HuH-7.5 (cell line): ENCODE measurements around the gene ZNF214.
"Not testable (repeated sequence)": the region's sequence is repeated elsewhere in the genome, so short reads cannot be mapped to it uniquely, and the experiment has no call there.

Experiments used
- DNase-seq: peaks from one replicate; pipeline ENCODE4 v3.0.0; 2011; ENCODE audit warnings: low spot score

ZNF214 gene

DNA sequence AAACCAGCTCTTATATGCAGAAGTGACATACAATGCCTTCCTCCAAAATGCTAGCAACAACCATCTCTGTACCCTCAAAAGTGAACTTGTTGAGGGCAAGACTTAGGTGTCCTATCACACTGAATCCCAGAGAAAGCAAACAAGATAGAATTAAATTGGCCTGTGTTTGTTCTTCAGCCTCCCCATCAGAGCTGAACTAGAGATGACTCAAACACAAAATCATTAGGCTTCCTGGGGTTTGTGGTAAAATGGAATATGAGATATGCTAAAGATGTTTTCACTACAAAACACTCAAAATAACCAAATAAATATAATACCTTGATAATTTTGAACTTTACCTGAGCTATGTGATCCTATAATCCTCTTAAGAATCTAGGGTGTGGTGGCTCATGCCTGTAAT lies 31.6 kb downstream of the ZNF214 start:
- no peak for DNase-seq

DNA sequence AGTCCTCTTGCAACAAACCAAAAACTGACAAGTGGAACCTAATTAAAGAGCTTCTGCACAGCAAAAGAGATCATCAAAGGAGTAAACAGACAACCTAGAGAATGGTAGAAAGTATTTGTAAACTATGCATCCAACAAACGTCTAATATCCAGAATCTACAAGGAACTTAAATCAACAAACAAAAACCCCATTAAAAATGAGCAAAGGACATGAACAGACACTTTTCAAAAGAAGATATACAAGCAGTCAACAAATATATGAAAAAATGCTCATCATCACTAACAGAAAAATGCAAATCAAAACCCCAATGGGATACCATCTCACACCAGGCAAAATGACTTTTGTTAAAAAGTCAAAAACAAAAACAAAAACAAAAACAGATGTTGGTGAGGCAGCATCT lies 33.7 kb downstream of the ZNF214 start:
- DNase-seq = no peak

DNA sequence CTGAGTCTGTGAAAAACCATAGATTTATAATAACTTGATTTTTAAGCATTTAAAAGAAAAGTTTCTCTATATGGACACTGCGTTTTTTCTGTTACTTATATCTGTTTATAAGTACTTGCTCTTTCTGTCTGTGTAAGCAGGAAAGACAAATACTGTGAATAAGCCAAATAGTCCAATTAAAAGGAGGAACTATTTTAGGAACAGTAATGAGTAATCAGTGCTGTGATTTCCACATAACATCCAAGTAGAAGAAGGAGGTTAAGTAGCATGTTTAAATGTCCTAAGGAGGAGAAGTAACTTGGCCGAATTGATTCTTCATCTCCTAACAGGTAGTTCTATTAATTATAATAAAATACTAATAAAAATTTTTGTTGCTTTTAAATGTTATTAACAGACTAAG lies 40.8 kb downstream of the ZNF214 start:
- DNase-seq = no peak

GRCh38 chr11:6969854-6970253 lies 50.3 kb downstream of the ZNF214 start:
- DNase-seq = not testable (repeated sequence)

- no peak for DNase-seq
Measured at GRCh38 chr11:6968816-6969215, 51.3 kb downstream of the ZNF214 start.

DNA sequence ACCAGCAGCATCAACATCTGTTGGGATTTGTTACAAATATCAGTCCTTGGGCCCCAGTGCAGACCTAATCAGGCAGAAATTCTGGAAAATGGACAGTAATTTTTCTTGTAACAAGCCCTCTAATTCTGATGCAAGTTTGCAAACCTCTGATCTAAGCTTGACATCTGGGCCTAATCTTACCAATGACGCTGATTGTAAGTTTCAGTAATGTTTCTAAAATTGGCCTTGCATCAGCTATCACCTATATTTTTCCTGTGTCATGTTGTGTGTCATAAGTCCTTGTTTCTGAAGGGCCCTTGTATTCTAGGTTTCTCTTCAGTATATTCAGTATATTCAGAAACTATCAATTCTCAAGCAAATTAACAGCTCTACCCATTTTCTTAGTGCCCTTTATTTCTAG lies 57.5 kb downstream of the ZNF214 start:
- DNase-seq = no peak

DNA sequence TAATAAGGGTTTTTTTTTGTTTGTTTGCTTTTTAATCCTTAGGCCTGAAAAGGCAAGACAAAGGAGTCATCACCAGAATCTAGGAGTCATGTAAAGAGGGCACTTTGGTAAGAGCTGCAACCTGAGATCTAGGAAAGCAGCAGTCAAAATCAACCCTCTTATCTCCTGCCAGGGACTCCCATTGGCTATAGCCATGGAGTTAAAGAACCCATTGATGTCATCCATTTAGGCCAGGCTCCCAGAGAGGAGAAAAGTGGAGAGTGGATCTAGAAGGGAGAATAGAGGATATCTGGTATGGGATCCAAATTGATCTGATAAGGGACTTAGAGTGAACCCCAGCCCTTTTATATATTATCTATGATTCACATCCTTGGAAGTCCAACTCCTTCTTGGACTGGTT lies 58.0 kb downstream of the ZNF214 start:
- DNase-seq = no peak

DNA sequence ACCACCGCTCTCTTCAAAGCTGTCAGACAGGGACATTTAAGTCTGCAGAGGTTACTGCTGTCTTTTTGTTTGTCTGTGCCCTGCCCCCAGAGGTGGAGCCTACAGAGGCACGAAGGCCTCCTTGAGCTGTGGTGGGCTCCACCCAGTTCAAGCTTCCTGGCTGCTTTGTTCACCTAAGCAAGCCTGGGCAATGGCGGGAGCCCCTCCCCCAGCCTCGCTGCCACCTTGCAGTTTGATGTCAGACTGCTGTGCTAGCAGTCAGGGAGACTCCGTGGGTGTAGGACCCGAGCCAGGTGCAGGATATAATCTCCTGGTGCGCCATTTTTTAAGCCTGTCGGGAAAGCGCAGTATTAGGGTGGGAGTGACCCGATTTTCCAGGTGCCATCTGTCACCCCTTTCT lies 65.9 kb downstream of the ZNF214 start:
- not testable (repeated sequence) for DNase-seq
